Astrocyte (in vitro differentiated cells and primary cell): ENCODE measurements around the gene FSIP1.

Experiments used
- CTCF ChIP-seq: IDR thresholded peaks from 2 replicates; pipeline ENCODE4 v1.5.1; 2011; ENCODE audit warnings: low read depth, mild to moderate bottlenecking, inconsistent platforms, low read length, moderate library complexity; ENCODE audit not compliant: insufficient read depth
- EZH2 ChIP-seq: IDR thresholded peaks from 2 replicates; pipeline ENCODE4 v1.6.1; 2012; ENCODE audit warnings: mild to moderate bottlenecking, low read length, inconsistent platforms; ENCODE audit not compliant: insufficient read depth

- TF ChIP-seq CTCF, result no peak
- TF ChIP-seq EZH2, result no peak
Measured at GRCh38 chr15:39585871-39586301, 196.8 kb downstream of the FSIP1 start.
